ENCODE results near the gene AKT1.

AKT1 gene

GRCh38 chr14:104808456-104808855 lies 12.9 kb upstream of the AKT1 start:
- H3K36me3 ChIP-seq (ENCODE audit: control insufficient read depth, low read length) = peaks cover under 1% of the 10 kb centered on the region; the same call in 1 of the 2 replicates

GRCh38 chr14:104806625-104807465 lies 11.3 kb upstream of the AKT1 start:
- Histone ChIP-seq H3K9me3 (ENCODE audit: control insufficient read depth, insufficient read depth, low read length) (no peaks in the 10 kb centered on the region), H3K36me3 (ENCODE audit: control insufficient read depth, low read length) (no peaks in the 10 kb centered on the region), H3K4me3 (ENCODE audit: low read length) (no peak overlapping the region), H3K4me2 (ENCODE audit: low read length) (no peak overlapping the region), H3K79me2 (ENCODE audit: control insufficient read depth, low read length) (peaks cover under 1% of the 10 kb centered on the region; the same call in 1 of the 2 replicates), H3F3A (ENCODE audit: control insufficient read depth, insufficient read depth) (no peaks in the 10 kb centered on the region), H3K9me2 (replicated peaks; ENCODE audit: control insufficient read depth, low read length) (no peaks in the 10 kb centered on the region), H4K20me1 (ENCODE audit: control insufficient read depth, insufficient read depth, low read depth, low read length) (no peaks in the 10 kb centered on the region), H3K27me3 (ENCODE audit: control insufficient read depth, low read length) (peaks cover 8% of the 10 kb centered on the region), H3K4me1 (ENCODE audit: control insufficient read depth, low read length) (peaks cover 16% of the 10 kb centered on the region), H3K27ac (ENCODE audit: low read depth, low read length) (no peak overlapping the region)
- TF ChIP-seq CTCF (IDR thresholded peaks at IDR 0.05; ENCODE audit: low read depth, low read length, poor library complexity, severe bottlenecking) = no peak
- TF ChIP-seq EZH2phosphoT487 (IDR thresholded peaks at IDR 0.05; ENCODE audit: borderline replicate concordance, low read length) = no peak

More at GRCh38 chr14:104808456-104808855, 12.9 kb upstream of the AKT1 start:
- no peak for TF ChIP-seq EZH2phosphoT487 (IDR thresholded peaks at IDR 0.05; ENCODE audit: borderline replicate concordance, low read length)
- TF ChIP-seq CTCF (IDR thresholded peaks at IDR 0.05; ENCODE audit: low read depth, low read length, poor library complexity, severe bottlenecking) = no peak
- no peak overlapping the region for H3K4me2 ChIP-seq (ENCODE audit: low read length)
- H3K4me1 ChIP-seq (ENCODE audit: control insufficient read depth, low read length) = peaks cover 13% of the 10 kb centered on the region
- no peaks in the 10 kb centered on the region for H3K9me2 ChIP-seq (replicated peaks; ENCODE audit: control insufficient read depth, low read length)
- H3K27me3 ChIP-seq (ENCODE audit: control insufficient read depth, low read length) = no peaks in the 10 kb centered on the region
- H3K79me2 ChIP-seq (ENCODE audit: control insufficient read depth, low read length) = peaks cover 6% of the 10 kb centered on the region
- no peaks in the 10 kb centered on the region for H3K9me3 ChIP-seq (ENCODE audit: control insufficient read depth, insufficient read depth, low read length)
- H3F3A ChIP-seq (ENCODE audit: control insufficient read depth, insufficient read depth) = no peaks in the 10 kb centered on the region
- H3K4me3 ChIP-seq (ENCODE audit: low read length) = no peak overlapping the region
- H4K20me1 ChIP-seq (ENCODE audit: control insufficient read depth, insufficient read depth, low read depth, low read length) = no peaks in the 10 kb centered on the region
- H3K27ac ChIP-seq (ENCODE audit: low read depth, low read length) = no peak overlapping the region

GRCh38 chr14:104805941-104806624 lies 10.5 kb upstream of the AKT1 start:
- Histone ChIP-seq H3K27me3 (ENCODE audit: control insufficient read depth, low read length) (peaks cover 16% of the 10 kb centered on the region), H4K20me1 (ENCODE audit: control insufficient read depth, insufficient read depth, low read depth, low read length) (no peaks in the 10 kb centered on the region), H3K9me3 (ENCODE audit: control insufficient read depth, insufficient read depth, low read length) (no peaks in the 10 kb centered on the region), H3K9me2 (replicated peaks; ENCODE audit: control insufficient read depth, low read length) (no peaks in the 10 kb centered on the region), H3K4me2 (ENCODE audit: low read length) (no peak overlapping the region), H3K36me3 (ENCODE audit: control insufficient read depth, low read length) (no peaks in the 10 kb centered on the region), H3F3A (ENCODE audit: control insufficient read depth, insufficient read depth) (no peaks in the 10 kb centered on the region), H3K79me2 (ENCODE audit: control insufficient read depth, low read length) (no peaks in the 10 kb centered on the region), H3K4me3 (ENCODE audit: low read length) (no peak overlapping the region), H3K27ac (ENCODE audit: low read depth, low read length) (no peak overlapping the region), H3K4me1 (ENCODE audit: control insufficient read depth, low read length) (peaks cover 23% of the 10 kb centered on the region)
- TF ChIP-seq CTCF (IDR thresholded peaks at IDR 0.05; ENCODE audit: low read depth, low read length, poor library complexity, severe bottlenecking) = no peak
- TF ChIP-seq EZH2phosphoT487 (IDR thresholded peaks at IDR 0.05; ENCODE audit: borderline replicate concordance, low read length) = no peak

Measured in DOHH2 (cell line).